GM19467 (cell line): Measurements from ENCODE around the gene ETV6.
A peak's percentile ranks its signal among the peaks of the same experiment; 100 is the strongest.

Experiments
- ATAC-seq: cut with Tn5 transposase; IDR thresholded peaks from one replicate; pipeline ENCODE4 v1.9.1; 2021; ENCODE audit warnings: mild to moderate bottlenecking, moderate library complexity; ENCODE audit not compliant: unreplicated experiment

Gene ETV6

GRCh38 chr12:11877102-11877826 lies 227.8 kb downstream of the ETV6 start:
- ATAC-seq, result no peak

- ATAC-seq, result no peak
These were observed 228.7 kb downstream of the ETV6 start for GRCh38 chr12:11877869-11878780.

GRCh38 chr12:11879306-11879705 lies 229.8 kb downstream of the ETV6 start:
- ATAC-seq, result no peak

- ATAC-seq, result no peak
These were observed 230.9 kb downstream of the ETV6 start for GRCh38 chr12:11880381-11880780.

- ATAC-seq, result no peak
These were observed 232.4 kb downstream of the ETV6 start for GRCh38 chr12:11881835-11882234.

- peak; percentile 46 for ATAC-seq
These were observed 233.0 kb downstream of the ETV6 start for GRCh38 chr12:11882301-11883019.

- ATAC-seq, result no peak
These were observed 234.6 kb downstream of the ETV6 start for GRCh38 chr12:11884116-11884515.

- no peak for ATAC-seq
These were observed 235.2 kb downstream of the ETV6 start for GRCh38 chr12:11884706-11885105.

- no peak for ATAC-seq
These were observed 236.0 kb downstream of the ETV6 start for GRCh38 chr12:11885261-11886038.

GRCh38 chr12:11886339-11886738 lies 236.9 kb downstream of the ETV6 start:
- ATAC-seq, result no peak

- ATAC-seq, result no peak
These were observed 238.6 kb downstream of the ETV6 start for GRCh38 chr12:11888029-11888428.

- no peak for ATAC-seq
These were observed 241.9 kb downstream of the ETV6 start for GRCh38 chr12:11891346-11891745.

GRCh38 chr12:11891754-11892386 lies 242.4 kb downstream of the ETV6 start:
- ATAC-seq, result no peak

GRCh38 chr12:11893998-11894397 lies 244.5 kb downstream of the ETV6 start:
- no peak for ATAC-seq

- ATAC-seq, result no peak
These were observed 245.4 kb downstream of the ETV6 start for GRCh38 chr12:11894890-11895289.

- ATAC-seq, result no peak
These were observed 246.1 kb downstream of the ETV6 start for GRCh38 chr12:11895421-11896078.

- no peak for ATAC-seq
These were observed 247.0 kb downstream of the ETV6 start for GRCh38 chr12:11896417-11896929.

GRCh38 chr12:11897923-11898322 lies 248.4 kb downstream of the ETV6 start:
- ATAC-seq, result no peak
